ENCODE data around the gene CIRBP.

GRCh38 chr19:1239796-1240737, 29.1 kb upstream of the CIRBP start:
- TF ChIP-seq CTCF (conservative IDR thresholded peaks at IDR 0.05; ENCODE audit: low read depth, low read length): peak; percentile 60
- TF ChIP-seq EZH2 (IDR thresholded peaks at IDR 0.05; ENCODE audit: borderline replicate concordance, low read depth, low read length, poor library complexity, severe bottlenecking): no peak

Measured in A673 (cell line).